Activated CD8-positive, alpha-beta memory T cell treated with anti-CD3 and anti-CD28 coated beads for 4 hours (primary cell): Measurements from ENCODE around the gene HIPK2.

ENCODE experiments used
- DNase-seq, 2 donors: peaks; one replicate each; pipeline ENCODE4 v3.0.0-alpha.2; 2020; ENCODE audit warnings: low read depth in 2 of 2

HIPK2 gene

GRCh38 chr7:139591550-139592195, 186.1 kb downstream of the HIPK2 start:
- DNase-seq, result no peak

- DNase-seq, result no peak
Observed at GRCh38 chr7:139589474-139589873, 188.3 kb downstream of the HIPK2 start.

GRCh38 chr7:139588632-139589031, 189.2 kb downstream of the HIPK2 start:
- DNase-seq, result no peak

GRCh38 chr7:139587535-139587934, 190.3 kb downstream of the HIPK2 start:
- DNase-seq, result no peak

- DNase-seq, result no peak
Observed at GRCh38 chr7:139586286-139586685, 191.5 kb downstream of the HIPK2 start.

- DNase-seq, result no peak
Observed at GRCh38 chr7:139585042-139585441, 192.8 kb downstream of the HIPK2 start.

- no peak for DNase-seq
Observed at GRCh38 chr7:139583826-139584553, 193.8 kb downstream of the HIPK2 start.

- no peak for DNase-seq
Observed at GRCh38 chr7:139582671-139583155, 195.1 kb downstream of the HIPK2 start.

- no peak for DNase-seq
Observed at GRCh38 chr7:139582130-139582650, 195.6 kb downstream of the HIPK2 start.

GRCh38 chr7:139580435-139580834, 197.4 kb downstream of the HIPK2 start:
- no peak for DNase-seq

GRCh38 chr7:139576179-139576973, 201.4 kb downstream of the HIPK2 start:
- no peak for DNase-seq

GRCh38 chr7:139575338-139575680, 202.5 kb downstream of the HIPK2 start:
- DNase-seq, result no peak

GRCh38 chr7:139574618-139575337, 203.0 kb downstream of the HIPK2 start:
- no peak for DNase-seq

GRCh38 chr7:139573871-139574270, 203.9 kb downstream of the HIPK2 start:
- DNase-seq, result no peak

- no peak for DNase-seq
Observed at GRCh38 chr7:139572704-139573385, 205.0 kb downstream of the HIPK2 start.

- no peak for DNase-seq
Observed at GRCh38 chr7:139572071-139572470, 205.7 kb downstream of the HIPK2 start.

GRCh38 chr7:139571651-139572050, 206.1 kb downstream of the HIPK2 start:
- no peak for DNase-seq

- DNase-seq, result no peak
Observed at GRCh38 chr7:139571190-139571589, 206.6 kb downstream of the HIPK2 start.

- no peak for DNase-seq
Observed at GRCh38 chr7:139570626-139571025, 207.2 kb downstream of the HIPK2 start.

GRCh38 chr7:139570119-139570518, 207.7 kb downstream of the HIPK2 start:
- no peak for DNase-seq
